GM12892 (cell line): ENCODE results near the gene TMEM131.

ENCODE experiments used
- POLR2A ChIP-seq: IDR thresholded peaks from 2 replicates; pipeline ENCODE4 v1.6.1; 2011; ENCODE audit warnings: low read depth, low read length, control low read depth
- POLR2AphosphoS5 ChIP-seq: IDR thresholded peaks from 2 replicates; pipeline ENCODE4 v1.6.1; 2011; ENCODE audit warnings: low read depth, low read length, control low read depth
- TAF1 ChIP-seq: IDR thresholded peaks from 2 replicates; pipeline ENCODE4 v1.6.1; 2011; ENCODE audit warnings: low read depth, mild to moderate bottlenecking, control low read depth, low read length, borderline replicate concordance

- no peak for TF ChIP-seq POLR2AphosphoS5
- no peak for TF ChIP-seq POLR2A
- TF ChIP-seq TAF1 = no peak
Measured at GRCh38 chr2:97996679-97997078, 931 bp upstream of the TMEM131 start.
